ENCODE results near the gene NAV2.
"Not testable (repeated sequence)": the region's sequence is repeated elsewhere in the genome, so short reads cannot be mapped to it uniquely, and the experiment has no call there.

NAV2 gene

DNA sequence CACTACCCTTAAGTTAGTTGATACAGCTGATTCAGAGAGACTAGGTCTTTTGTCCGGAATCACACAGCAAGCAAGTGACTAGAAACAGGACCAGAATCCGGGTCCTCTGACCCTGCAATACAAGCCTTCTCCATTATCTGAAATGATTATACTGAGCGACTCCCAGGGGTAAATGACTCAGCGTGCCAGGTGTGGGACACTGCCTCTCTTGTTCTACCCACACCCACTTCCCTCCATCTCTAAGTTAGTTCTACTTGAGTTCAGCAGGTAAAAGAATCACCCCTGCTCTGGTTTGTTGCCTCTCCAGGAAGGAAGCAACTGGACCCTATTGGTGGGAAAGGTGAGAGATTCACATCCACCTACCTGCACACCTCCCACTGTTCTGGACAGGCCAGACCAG is 290.7 kb downstream of the NAV2 start:
- DNase-seq: no peak
- TF ChIP-seq, protein P1, sequence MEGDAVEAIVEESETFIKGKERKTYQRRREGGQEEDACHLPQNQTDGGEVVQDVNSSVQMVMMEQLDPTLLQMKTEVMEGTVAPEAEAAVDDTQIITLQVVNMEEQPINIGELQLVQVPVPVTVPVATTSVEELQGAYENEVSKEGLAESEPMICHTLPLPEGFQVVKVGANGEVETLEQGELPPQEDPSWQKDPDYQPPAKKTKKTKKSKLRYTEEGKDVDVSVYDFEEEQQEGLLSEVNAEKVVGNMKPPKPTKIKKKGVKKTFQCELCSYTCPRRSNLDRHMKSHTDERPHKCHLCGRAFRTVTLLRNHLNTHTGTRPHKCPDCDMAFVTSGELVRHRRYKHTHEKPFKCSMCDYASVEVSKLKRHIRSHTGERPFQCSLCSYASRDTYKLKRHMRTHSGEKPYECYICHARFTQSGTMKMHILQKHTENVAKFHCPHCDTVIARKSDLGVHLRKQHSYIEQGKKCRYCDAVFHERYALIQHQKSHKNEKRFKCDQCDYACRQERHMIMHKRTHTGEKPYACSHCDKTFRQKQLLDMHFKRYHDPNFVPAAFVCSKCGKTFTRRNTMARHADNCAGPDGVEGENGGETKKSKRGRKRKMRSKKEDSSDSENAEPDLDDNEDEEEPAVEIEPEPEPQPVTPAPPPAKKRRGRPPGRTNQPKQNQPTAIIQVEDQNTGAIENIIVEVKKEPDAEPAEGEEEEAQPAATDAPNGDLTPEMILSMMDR (IDR thresholded peaks at IDR 0.05): no peak
- no peaks in the 10 kb centered on the region for H3K9me3 ChIP-seq
- H3K36me3 ChIP-seq: peaks cover 4 to 47% (median 20%) of the 10 kb centered on the region in 3 donors
- no peak overlapping the region for H3K4me3 ChIP-seq
- H3K27ac ChIP-seq: no peak overlapping the region
- intact Hi-C loops (cut with DNase I; ENCODE audit: low total_unique reads): no loop called here
- no peaks in the 10 kb centered on the region for H3K27me3 ChIP-seq
- peaks cover 0 to 31% (median 8%) of the 10 kb centered on the region in 4 donors for H3K4me1 ChIP-seq

DNA sequence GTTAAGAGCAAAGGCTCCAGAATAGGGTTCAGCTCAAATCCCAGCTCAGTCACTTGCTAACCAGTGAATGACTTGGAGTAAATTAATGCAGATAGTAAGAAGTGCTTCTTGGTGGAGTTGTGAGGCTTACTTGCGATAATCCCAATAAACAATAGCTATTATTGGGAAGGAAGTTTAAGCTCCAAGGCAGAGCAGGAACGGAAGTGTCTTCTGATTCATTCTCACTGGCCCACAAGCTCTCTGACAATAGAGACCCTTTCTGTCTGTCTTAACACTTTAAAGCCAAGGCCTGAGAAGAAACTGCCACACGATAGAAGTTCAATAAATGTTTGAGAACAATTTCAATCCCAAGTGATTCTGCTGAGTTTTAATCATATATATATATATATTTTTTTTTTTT is 292.2 kb downstream of the NAV2 start:
- peaks cover 0 to 39% (median 11%) of the 10 kb centered on the region in 4 donors for H3K4me1 ChIP-seq
- TF ChIP-seq, protein P1 (IDR thresholded peaks at IDR 0.05): no peak
- intact Hi-C loops (cut with DNase I; ENCODE audit: low total_unique reads): no loop called here
- no peaks in the 10 kb centered on the region for H3K27me3 ChIP-seq
- no peak overlapping the region for H3K27ac ChIP-seq
- no peak overlapping the region for H3K4me3 ChIP-seq
- H3K9me3 ChIP-seq: no peaks in the 10 kb centered on the region
- no peak for DNase-seq
- H3K36me3 ChIP-seq: peaks cover 4 to 35% (median 20%) of the 10 kb centered on the region in 3 donors

DNA sequence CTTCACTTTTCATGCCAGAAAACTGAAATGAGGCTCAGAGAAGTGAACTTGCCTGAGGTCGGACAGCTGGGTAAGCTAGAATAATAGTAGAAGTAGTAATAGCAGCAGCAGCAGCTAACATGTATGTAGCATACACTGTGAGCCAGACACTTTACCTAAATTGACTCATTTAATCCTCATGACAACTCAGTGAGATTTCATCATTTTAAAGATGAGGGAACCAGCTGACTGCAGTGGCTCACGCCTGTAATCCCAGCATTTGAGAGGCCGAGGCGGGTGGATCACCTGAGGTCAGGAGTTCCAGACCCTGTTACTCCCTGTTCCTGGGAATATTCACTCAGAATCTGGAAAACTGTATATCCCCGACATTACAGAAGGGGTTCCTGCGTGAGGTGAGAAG is 293.1 kb downstream of the NAV2 start:
- intact Hi-C loops (cut with DNase I; ENCODE audit: low total_unique reads): no loop called here
- Histone ChIP-seq H3K4me3 (no peak overlapping the region), H3K27me3 (no peaks in the 10 kb centered on the region), H3K4me1 (peaks cover 0 to 39% (median 11%) of the 10 kb centered on the region in 4 donors), H3K36me3 (peaks cover 4 to 33% (median 20%) of the 10 kb centered on the region in 3 donors), H3K27ac (no peak overlapping the region), H3K9me3 (no peaks in the 10 kb centered on the region)
- TF ChIP-seq, protein P1 (IDR thresholded peaks at IDR 0.05): no peak
- DNase-seq: no peak

DNA sequence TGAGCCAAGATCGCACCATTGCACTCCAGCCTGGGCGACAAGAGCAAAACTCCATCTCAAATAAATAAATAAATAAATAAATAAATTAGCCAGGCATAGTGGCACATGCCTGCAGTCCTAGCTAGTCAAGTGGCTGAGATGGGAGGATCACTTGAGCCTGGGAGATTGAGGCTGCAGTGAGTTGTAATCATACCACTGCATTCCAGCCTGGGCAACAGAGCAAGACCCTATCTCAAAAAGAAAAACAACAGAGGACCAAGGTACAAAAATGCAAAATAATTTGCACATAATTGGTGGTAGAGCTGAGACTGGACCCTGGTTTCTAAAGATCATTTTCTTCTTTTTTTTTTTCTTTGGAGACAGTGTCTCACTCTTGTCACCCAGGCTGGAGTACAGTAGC is 294.0 kb downstream of the NAV2 start:
- intact Hi-C loops (cut with DNase I; ENCODE audit: low total_unique reads); DNase-seq; H3K27me3 ChIP-seq; H3K27ac ChIP-seq; H3K9me3 ChIP-seq; H3K4me3 ChIP-seq: not testable (repeated sequence)
- peaks cover 4 to 26% (median 12%) of the 10 kb centered on the region in 3 donors for H3K36me3 ChIP-seq
- peaks cover 0 to 38% (median 11%) of the 10 kb centered on the region in 4 donors for H3K4me1 ChIP-seq

DNA sequence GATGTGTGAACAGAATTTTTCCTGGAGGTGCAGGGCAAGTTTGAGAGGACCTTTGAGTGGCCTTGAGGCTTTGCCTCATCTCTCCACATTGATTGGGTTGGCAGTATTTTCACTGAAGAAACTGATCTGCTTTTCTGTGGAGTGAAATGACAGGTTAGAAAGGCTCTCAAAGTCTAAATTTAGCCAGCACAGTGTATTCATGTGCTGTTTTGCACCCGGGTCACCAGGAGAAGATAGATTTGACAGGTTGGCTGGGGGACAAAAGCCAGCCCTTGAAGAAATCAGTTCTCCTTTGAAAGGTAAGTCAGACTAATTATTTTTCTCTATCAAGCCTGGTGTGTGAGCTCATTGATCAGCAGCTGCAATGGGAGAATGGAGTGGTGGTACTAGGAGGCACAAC is 294.7 kb downstream of the NAV2 start:
- no peak for DNase-seq
- H3K27me3 ChIP-seq: no peaks in the 10 kb centered on the region
- peaks cover 0 to 34% (median 11%) of the 10 kb centered on the region in 4 donors for H3K4me1 ChIP-seq
- H3K4me3 ChIP-seq: no peak overlapping the region
- intact Hi-C loops (cut with DNase I; ENCODE audit: low total_unique reads): no loop called here
- peaks cover 4 to 20% (median 7%) of the 10 kb centered on the region in 3 donors for H3K36me3 ChIP-seq
- no peaks in the 10 kb centered on the region for H3K9me3 ChIP-seq
- no peak overlapping the region for H3K27ac ChIP-seq
- TF ChIP-seq, protein P1 (IDR thresholded peaks at IDR 0.05): no peak

DNA sequence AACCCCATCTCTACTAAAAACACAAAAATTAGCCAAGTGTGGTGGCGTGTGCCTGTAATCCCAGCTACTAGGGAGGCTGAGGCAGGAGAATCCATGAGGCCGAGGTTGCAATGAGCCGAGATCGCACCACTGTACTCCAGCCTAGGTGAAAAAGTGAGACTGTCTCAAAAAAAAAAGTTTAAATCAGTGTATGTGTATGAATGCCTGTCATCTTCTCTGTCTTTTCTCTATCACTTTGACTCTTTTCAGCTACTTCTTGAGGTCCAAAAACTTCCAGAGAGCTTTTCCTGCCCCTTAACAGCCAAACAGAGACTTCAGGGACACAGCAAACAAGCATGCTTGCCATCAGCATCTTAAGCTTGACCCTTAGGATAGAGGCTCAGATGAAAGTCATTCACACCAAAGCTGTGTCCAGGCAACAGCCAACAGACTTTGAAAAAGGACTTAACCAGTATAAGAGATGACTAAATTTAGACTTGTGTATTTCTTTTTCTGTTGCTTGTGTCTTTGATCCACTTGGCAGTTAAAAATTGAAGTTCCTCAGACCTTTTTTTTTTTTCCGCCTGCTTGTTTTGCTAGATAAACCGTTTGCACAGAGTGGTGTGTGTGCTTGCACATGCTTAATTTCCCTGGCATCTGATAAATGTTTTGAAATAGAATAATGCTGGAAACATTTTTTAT is 295.7 kb downstream of the NAV2 start:
- Histone ChIP-seq H3K27me3 (no peaks in the 10 kb centered on the region), H3K27ac (no peak overlapping the region), H3K4me3 (no peak overlapping the region), H3K4me1 (peaks cover 0 to 38% (median 12%) of the 10 kb centered on the region in 4 donors), H3K36me3 (peaks cover 4 to 12% (median 7%) of the 10 kb centered on the region in 3 donors), H3K9me3 (no peaks in the 10 kb centered on the region)
- intact Hi-C loops (cut with DNase I; ENCODE audit: low total_unique reads): no loop called here
- TF ChIP-seq, protein P1 (IDR thresholded peaks at IDR 0.05): no peak
- DNase-seq: no peak
